IMR-90 (cell line): ENCODE data around the gene MELTF. TPM values are rescaled to one million over a fixed set of nuclear protein-coding genes. Genes with fewer than 3 reads are reported as not detected.
A peak's percentile ranks its signal among the peaks of the same experiment; 100 is the strongest.

Source experiments
- ATAC-seq: fragments of 200-7000 bp; cut with Tn5 transposase; 2 replicates; pipeline ENCODE4 v1.9.1; 2020; ENCODE audit warnings: low read depth, mild to moderate bottlenecking, moderate library complexity
- BruUV-seq: library from RNA; stranded (reverse); fragments of 400-500 nt; replicated peaks from 2 replicates; lab custom pipeline; 2021; lab: Mats Ljungman, UMichigan
- CTCF ChIA-PET: fragments of 300-600 bp; formaldehyde crosslinking; extraction: SDS; loops from one replicate; lab custom pipeline; 2021; ENCODE audit warnings: antibody characterized with exemption; lab: Yijun Ruan, JAX
- POLR2A ChIA-PET: fragments of 300-600 bp; sonication (Branson Sonifier 250); formaldehyde crosslinking; loops from one replicate; lab custom pipeline; 2022; ENCODE audit warnings: antibody characterized with exemption; ENCODE audit not compliant: unreplicated experiment; lab: Charles Lee
- DNase-seq: peaks from one replicate; pipeline ENCODE4 v3.0.0; 2013
- H2AFZ ChIP-seq: replicated peaks from 2 replicates; pipeline ENCODE3; 2013; ENCODE audit warnings: low read length, mild to moderate bottlenecking; ENCODE audit not compliant: poor library complexity
- H2AK5ac ChIP-seq: 2 replicates; pipeline ENCODE4 v1.6.1; 2013; ENCODE audit warnings: low read depth, low read length, inconsistent platforms
- H2AK9ac ChIP-seq: replicated peaks from 2 replicates; pipeline ENCODE3; 2013; ENCODE audit warnings: mild to moderate bottlenecking, low read depth, low read length, moderate library complexity; ENCODE audit not compliant: poor library complexity
- H2BK120ac ChIP-seq: 2 replicates; pipeline ENCODE4 v1.6.1; 2013; ENCODE audit warnings: low read depth, low read length, inconsistent platforms
- H2BK15ac ChIP-seq: 3 replicates; pipeline ENCODE4 v1.6.1; 2013; ENCODE audit warnings: low read depth, low read length, inconsistent platforms
- H2BK20ac ChIP-seq: 2 replicates; pipeline ENCODE4 v1.6.1; 2013; ENCODE audit warnings: low read depth, mild to moderate bottlenecking, inconsistent platforms, low read length, moderate library complexity
- H2BK5ac ChIP-seq: 2 replicates; pipeline ENCODE4 v1.6.1; 2013; ENCODE audit warnings: mild to moderate bottlenecking, low read depth, low read length, inconsistent platforms; ENCODE audit not compliant: poor library complexity, severe bottlenecking
- H3K14ac ChIP-seq: replicated peaks from 2 replicates; pipeline ENCODE4 v1.6.1; 2013; ENCODE audit warnings: low read depth, low read length, inconsistent platforms
- H3K18ac ChIP-seq: 2 replicates; pipeline ENCODE4 v1.6.1; 2013; ENCODE audit warnings: low read depth, low read length, control low read depth
- H3K23ac ChIP-seq: 2 replicates; pipeline ENCODE4 v1.6.1; 2013; ENCODE audit warnings: low read depth, low read length, inconsistent platforms
- H3K27ac ChIP-seq: 2 replicates; pipeline ENCODE4 v1.5.1; 2013; ENCODE audit warnings: mild to moderate bottlenecking, control low read depth, low read length; ENCODE audit not compliant: insufficient read depth
- H3K27me3 ChIP-seq: 2 replicates; pipeline ENCODE4 v1.6.1; 2013; ENCODE audit warnings: low read length; ENCODE audit not compliant: control insufficient read depth, insufficient read depth
- H3K36me3 ChIP-seq: 2 replicates; pipeline ENCODE4 v1.6.1; 2013; ENCODE audit warnings: low read length, mixed read lengths; ENCODE audit not compliant: control insufficient read depth, insufficient read depth
- H3K4ac ChIP-seq: 2 replicates; pipeline ENCODE4 v1.6.1; 2013; ENCODE audit warnings: low read depth, low read length, inconsistent platforms
- H3K4me1 ChIP-seq: 2 replicates; pipeline ENCODE4 v1.6.1; 2013; ENCODE audit warnings: low read length, mixed read lengths; ENCODE audit not compliant: control insufficient read depth, insufficient read depth
- H3K4me2 ChIP-seq: 2 replicates; pipeline ENCODE4 v1.6.1; 2013; ENCODE audit warnings: low read depth, mild to moderate bottlenecking, control low read depth, low read length, moderate library complexity
- H3K4me3 ChIP-seq: 2 replicates; pipeline ENCODE4 v1.5.1; 2013; ENCODE audit warnings: low read depth, mild to moderate bottlenecking, control low read depth, low read length, moderate library complexity; ENCODE audit not compliant: insufficient read depth
- H3K56ac ChIP-seq: 2 replicates; pipeline ENCODE4 v1.6.1; 2013; ENCODE audit warnings: low read length, inconsistent platforms; ENCODE audit not compliant: insufficient read depth; ENCODE audit errors: extremely low read depth
- H3K79me1 ChIP-seq, 2 experiments: 2 replicates each; pipeline ENCODE4 v1.6.1; 2013; ENCODE audit warnings: low read length in 2 of 2, inconsistent platforms in 1 of 2, low read depth in 1 of 2
- H3K9ac ChIP-seq: 2 replicates; pipeline ENCODE4 v1.6.1; 2013; ENCODE audit warnings: low read depth, low read length, control low read depth
- H3K9me1 ChIP-seq: 2 replicates; pipeline ENCODE4 v1.6.1; 2013; ENCODE audit warnings: low read length, inconsistent platforms; ENCODE audit not compliant: insufficient read depth
- H3K9me3 ChIP-seq: 2 replicates; pipeline ENCODE4 v1.6.1; 2013; ENCODE audit warnings: low read length; ENCODE audit not compliant: control insufficient read depth, insufficient read depth
- H4K20me1 ChIP-seq: 2 replicates; pipeline ENCODE4 v1.6.1; 2013; ENCODE audit warnings: low read length, inconsistent platforms; ENCODE audit not compliant: insufficient read depth
- H4K5ac ChIP-seq: 2 replicates; pipeline ENCODE4 v1.6.1; 2013; ENCODE audit warnings: mild to moderate bottlenecking, low read depth, low read length, control low read depth
- H4K8ac ChIP-seq, 2 experiments: 2 replicates each; pipeline ENCODE4 v1.6.1; 2013; ENCODE audit warnings: low read depth in 2 of 2, low read length in 2 of 2, control low read depth in 1 of 2, inconsistent platforms in 1 of 2
- H4K91ac ChIP-seq: 2 replicates; pipeline ENCODE4 v1.6.1; 2013; ENCODE audit warnings: low read depth, low read length, inconsistent platforms; ENCODE audit not compliant: insufficient read depth
- CEBPB ChIP-seq: IDR thresholded peaks from 2 replicates; pipeline ENCODE4 v1.6.1; 2012; ENCODE audit warnings: low read depth, low read length, improper control_type of control experiment
- CHD1 ChIP-seq: IDR thresholded peaks from 2 replicates; pipeline ENCODE4 v1.6.1; 2012; ENCODE audit warnings: low read depth, low read length, improper control_type of control experiment
- WGBS, 2 experiments: methylation state at CpG; one replicate each; pipeline versions ENCODE4 v1.1.5 to v1.1.7; 2013; ENCODE audit warnings: missing lambda C conversion rate in 2 of 2; ENCODE audit not compliant: insufficient read length in 1 of 2; ENCODE audit errors: extremely low coverage in 2 of 2; 5-methylcytosine and 5-hydroxymethylcytosine counted together
- dilution Hi-C: fragments of 300-500 bp; cut with HindIII; formaldehyde crosslinking; loops from one replicate; pipeline ENCODE4 v1.14.3; 2018; ENCODE audit warnings: low sequenced_read_pairs; ENCODE audit not compliant: unreplicated experiment
- in situ Hi-C: fragments of 300-500 bp; cut with MboI; formaldehyde crosslinking; loops from 3 replicates; pipeline ENCODE4 v1.14.3; 2019; ENCODE audit warnings: low sequenced_read_pairs, inconsistent platforms, mixed read lengths
- intact Hi-C: fragments of 100-400 bp; cut with micrococcal nuclease; formaldehyde crosslinking; loops from 2 replicates; pipeline ENCODE4 v1.10.0; 2022
- polyA plus RNA-seq, 3 experiments: library from polyadenylated mRNA; depleted of rRNA; stranded (reverse); fragments of >200 nt; gene quantifications; 2 replicates each; pipeline ENCODE4 v1.2.3, GENCODE V29; 2012; ENCODE audit warnings: low replicate concordance in 1 of 3
- total RNA-seq: library from RNA; depleted of rRNA; stranded (reverse); fragments of >200 nt; gene quantifications from 2 replicates; pipeline ENCODE4 v1.2.3, GENCODE V29; 2012

Gene MELTF
- total and polyA plus RNA-seq, 2 of the 4 experiments (the other 2 are of a cell fraction) = 0.18 to 0.50 TPM

GRCh38 chr3:196979545-196979944, 50.1 kb downstream of the MELTF start:
- Histone ChIP-seq H3K4me2 (no peak overlapping the region), H2BK5ac (no peak overlapping the region), H3K56ac (no peak overlapping the region), H4K8ac (no peak overlapping the region), H4K20me1 (no peaks in the 10 kb centered on the region), H3K9me1 (no peaks in the 10 kb centered on the region), H2BK15ac (no peak overlapping the region), H3K79me1 (no peaks in the 10 kb centered on the region), H2BK120ac (no peak overlapping the region), H3K23ac (no peak overlapping the region), H3K9me3 (peaks cover 5% of the 10 kb centered on the region), H3K4me3 (no peak overlapping the region), H2AFZ (no peak overlapping the region), H3K27ac (no peak overlapping the region), H2AK9ac (no peak overlapping the region), H4K91ac (no peak overlapping the region), H3K9ac (no peak overlapping the region), H4K5ac (no peak overlapping the region), H2BK20ac (no peak overlapping the region), H2AK5ac (no peak overlapping the region), H3K14ac (no peak overlapping the region), H3K4me1 (no peaks in the 10 kb centered on the region), H3K36me3 (no peaks in the 10 kb centered on the region), H3K18ac (no peak overlapping the region), H3K27me3 (no peaks in the 10 kb centered on the region; the same call in 1 of the 2 replicates), H3K4ac (no peak overlapping the region)
- in situ Hi-C loops = loop anchor here (10.0 kb wide), 1 partner anchor 205 kb away; no protein-coding TSS in a partner anchor
- WGBS, 2 experiments = no CpG with 5 or more reads among the region's 10 CpGs
- dilution Hi-C loops = no loop called here
- TF ChIP-seq CEBPB (peak; percentile 66), CHD1 (no peak)
- CTCF ChIA-PET = no interaction called here
- ATAC-seq (no peak), DNase-seq (peak; percentile 57)
- POLR2A ChIA-PET = no interaction called here
- no TSS peak for BruUV-seq
- intact Hi-C loops = loop anchor here (2.0 kb wide), 1 partner anchor 531 kb away; no protein-coding TSS in a partner anchor
